Endothelial cell of umbilical vein (primary cell): ENCODE results near the gene MACROD2.

Experiments used
- CTCF ChIP-seq, 2 donors: IDR thresholded peaks; 1 replicate in 1 of 2; 2 replicates in 1 of 2; pipeline ENCODE4 v1.5.1; 2011; ENCODE audit warnings: low read length in 2 of 2, mild to moderate bottlenecking in 2 of 2, moderate library complexity in 2 of 2, control low read depth in 1 of 2, inconsistent platforms in 1 of 2, low read depth in 1 of 2; ENCODE audit not compliant: insufficient read depth in 1 of 2; ENCODE audit errors: extremely low read depth in 1 of 2
- POLR2A ChIP-seq: IDR thresholded peaks from 2 replicates; pipeline ENCODE4 v1.6.1; 2012; ENCODE audit warnings: low read depth, mild to moderate bottlenecking, control low read depth, low read length
- POLR2AphosphoS5 ChIP-seq: IDR thresholded peaks from 2 replicates; pipeline ENCODE4 v1.6.1; 2012; ENCODE audit warnings: low read depth, mild to moderate bottlenecking, control low read depth, low read length, moderate library complexity; ENCODE audit not compliant: insufficient read depth
- TF ChIP-seq, protein P1 (sequence below): IDR thresholded peaks from 2 replicates; pipeline ENCODE4 v1.6.1; 2011; ENCODE audit not compliant: insufficient read depth, insufficient read length

DNA sequence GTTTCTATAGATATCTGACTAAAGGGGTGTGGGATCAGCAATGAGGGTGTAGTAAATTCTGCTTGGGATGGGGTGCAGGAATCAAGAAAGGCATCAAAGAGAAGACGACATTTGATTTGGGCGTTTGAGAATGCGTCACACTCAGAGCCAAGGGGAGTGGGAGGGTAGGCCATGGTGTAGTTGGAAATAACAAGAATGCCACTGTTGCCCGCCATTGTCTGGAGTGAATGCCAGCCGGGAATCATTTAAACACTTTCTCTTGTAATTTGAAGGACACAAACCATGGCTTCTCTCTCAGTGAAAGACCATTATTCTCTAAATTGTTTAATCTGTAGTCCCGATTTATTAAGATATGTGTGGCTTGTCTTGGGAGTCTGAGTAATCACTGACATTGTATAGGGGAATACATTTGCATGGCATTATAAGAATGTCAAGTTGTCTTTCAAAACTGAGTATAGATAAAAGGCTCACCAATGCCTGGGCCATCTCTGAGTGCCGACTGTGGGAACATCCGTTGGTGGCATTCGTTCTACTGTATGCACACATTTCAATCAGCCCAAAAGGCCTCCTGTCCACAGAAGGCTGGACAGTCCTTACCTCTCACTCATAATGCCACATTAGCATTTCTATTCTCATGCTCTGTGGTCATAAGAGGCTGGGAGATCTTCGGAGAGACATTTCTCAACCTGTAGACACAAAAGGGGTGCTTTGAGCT lies 1800.1 kb downstream of the MACROD2 start:
- no peak for TF ChIP-seq CTCF (IDR thresholded peaks at IDR 0.05; ENCODE audit: extremely low read depth in 1 of 2, insufficient read depth in 1 of 2, low read depth in 1 of 2, low read length in 2 of 2)
- no peak for TF ChIP-seq POLR2AphosphoS5
- TF ChIP-seq, protein P1, sequence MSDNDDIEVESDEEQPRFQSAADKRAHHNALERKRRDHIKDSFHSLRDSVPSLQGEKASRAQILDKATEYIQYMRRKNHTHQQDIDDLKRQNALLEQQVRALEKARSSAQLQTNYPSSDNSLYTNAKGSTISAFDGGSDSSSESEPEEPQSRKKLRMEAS: no peak
- no peak for TF ChIP-seq POLR2A
